Esophagus muscularis mucosa (tissue), 4 donors: Measurements from ENCODE around the gene CACNA2D3. TPM values are rescaled to one million over a fixed set of nuclear protein-coding genes. Genes with fewer than 3 reads are reported as not detected.

Experiments used
- DNase-seq: peaks from one replicate; pipeline ENCODE4 v3.0.0-alpha.2; 2017; ENCODE audit errors: extremely low spot score
- H3K27ac ChIP-seq, 4 donors: fragments of 200-600 bp; sonication (generic); replicated peaks in 1 of 4; 1 replicate in 3 of 4; 2 replicates in 1 of 4; pipeline ENCODE4 v1.5.1; 2016 to 2019; ENCODE audit warnings: mild to moderate bottlenecking in 1 of 4
- H3K27me3 ChIP-seq, 4 donors: fragments of 200-600 bp; sonication (generic); one replicate each; pipeline versions ENCODE4 v1.5.1 to v1.6.0; 2016 to 2019
- H3K36me3 ChIP-seq, 4 donors: fragments of 200-600 bp; sonication (generic); one replicate each; pipeline ENCODE4 v1.5.1; 2016 to 2019
- H3K4me1 ChIP-seq, 4 donors: fragments of 200-600 bp; sonication (generic); one replicate each; pipeline ENCODE4 v1.5.1; 2016 to 2019
- H3K4me3 ChIP-seq, 4 donors: fragments of 200-600 bp; sonication (generic); 1 replicate in 2 of 4; 2 replicates in 2 of 4; pipeline ENCODE4 v1.5.1; 2016 to 2019; ENCODE audit warnings: mild to moderate bottlenecking in 4 of 4, moderate library complexity in 1 of 4
- H3K9me3 ChIP-seq, 4 donors: fragments of 200-600 bp; sonication (generic); 1 replicate in 3 of 4; 2 replicates in 1 of 4; pipeline ENCODE4 v1.5.1; 2016 to 2019
- EP300 ChIP-seq: sonication (generic); formaldehyde crosslinking; IDR thresholded peaks from one replicate; pipeline ENCODE4 v1.6.1; 2017; ENCODE audit warnings: antibody characterized with exemption
- POLR2A ChIP-seq: fragments of 450-650 bp; IDR thresholded peaks from one replicate; pipeline ENCODE4 v1.6.1; 2017; ENCODE audit warnings: antibody characterized with exemption, moderate library complexity, mild to moderate bottlenecking, low read depth
- POLR2AphosphoS5 ChIP-seq, 2 donors: sonication (generic); formaldehyde crosslinking; IDR thresholded peaks; one replicate each; pipeline ENCODE4 v1.6.1; 2017; ENCODE audit warnings: antibody characterized with exemption in 2 of 2
- WGBS: methylation state at CpG from one replicate; pipeline ENCODE4 v1.1.5; 2018; 5-methylcytosine and 5-hydroxymethylcytosine counted together
- intact Hi-C: fragments of 100-400 bp; cut with DNase I; formaldehyde crosslinking; loops from one replicate; pipeline ENCODE4 v1.15.1; 2023
- total RNA-seq, 4 donors: library from RNA; depleted of rRNA; stranded (reverse); fragments of >200 nt; gene quantifications; one replicate each; pipeline versions ENCODE4 v1.1.0 to v1.2.1, GENCODE V29; 2016
- TF ChIP-seq, protein P1 (sequence below), 3 experiments: fragments of 200-600 bp in 2 of 3; fragments of 450-650 bp in 1 of 3; sonication (generic) in 2 of 3; IDR thresholded peaks; one replicate each; pipeline ENCODE4 v1.5.1; 2017 to 2019; ENCODE audit warnings: antibody characterized with exemption in 3 of 3, mild to moderate bottlenecking in 2 of 3, moderate library complexity in 1 of 3

The CACNA2D3 gene
- total RNA-seq, 4 donors from 2014 or later = 2.5 to 6.3 (median 3.9) TPM

DNA sequence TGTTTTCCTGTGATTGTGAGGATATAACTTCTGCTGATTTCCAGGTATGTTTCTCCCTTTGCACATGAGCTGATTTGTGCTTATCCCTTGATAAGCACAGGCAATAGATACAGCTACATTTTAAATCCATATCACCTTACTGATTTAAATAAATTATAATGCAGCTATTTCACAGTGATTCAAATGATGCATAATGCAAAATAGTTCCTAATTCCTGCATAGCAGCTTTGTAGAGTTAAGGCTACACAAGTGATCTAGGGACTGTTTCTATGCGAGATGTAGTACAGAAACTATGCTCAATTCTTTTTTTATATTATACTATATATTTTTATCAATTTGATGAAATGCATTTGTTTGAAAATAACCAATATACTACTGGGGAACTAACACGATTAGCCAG, 471.3 kb downstream of the CACNA2D3 start:
- Histone ChIP-seq H3K27me3 (no peaks in the 10 kb centered on the region), H3K36me3 (no peaks in the 10 kb centered on the region), H3K4me3 (no peak overlapping the region), H3K27ac (no peak overlapping the region), H3K9me3 (no peaks in the 10 kb centered on the region), H3K4me1 (no peaks in the 10 kb centered on the region)
- no peak for DNase-seq
- TF ChIP-seq EP300 (no peak), POLR2AphosphoS5 (IDR thresholded peaks at IDR 0.05) (no peak), POLR2A (no peak)
- TF ChIP-seq, protein P1, sequence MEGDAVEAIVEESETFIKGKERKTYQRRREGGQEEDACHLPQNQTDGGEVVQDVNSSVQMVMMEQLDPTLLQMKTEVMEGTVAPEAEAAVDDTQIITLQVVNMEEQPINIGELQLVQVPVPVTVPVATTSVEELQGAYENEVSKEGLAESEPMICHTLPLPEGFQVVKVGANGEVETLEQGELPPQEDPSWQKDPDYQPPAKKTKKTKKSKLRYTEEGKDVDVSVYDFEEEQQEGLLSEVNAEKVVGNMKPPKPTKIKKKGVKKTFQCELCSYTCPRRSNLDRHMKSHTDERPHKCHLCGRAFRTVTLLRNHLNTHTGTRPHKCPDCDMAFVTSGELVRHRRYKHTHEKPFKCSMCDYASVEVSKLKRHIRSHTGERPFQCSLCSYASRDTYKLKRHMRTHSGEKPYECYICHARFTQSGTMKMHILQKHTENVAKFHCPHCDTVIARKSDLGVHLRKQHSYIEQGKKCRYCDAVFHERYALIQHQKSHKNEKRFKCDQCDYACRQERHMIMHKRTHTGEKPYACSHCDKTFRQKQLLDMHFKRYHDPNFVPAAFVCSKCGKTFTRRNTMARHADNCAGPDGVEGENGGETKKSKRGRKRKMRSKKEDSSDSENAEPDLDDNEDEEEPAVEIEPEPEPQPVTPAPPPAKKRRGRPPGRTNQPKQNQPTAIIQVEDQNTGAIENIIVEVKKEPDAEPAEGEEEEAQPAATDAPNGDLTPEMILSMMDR (IDR thresholded peaks at IDR 0.05) = no peak
- 98% methylated on average over 2 of the region's 2 CpGs for WGBS
- intact Hi-C loops = no loop called here

DNA sequence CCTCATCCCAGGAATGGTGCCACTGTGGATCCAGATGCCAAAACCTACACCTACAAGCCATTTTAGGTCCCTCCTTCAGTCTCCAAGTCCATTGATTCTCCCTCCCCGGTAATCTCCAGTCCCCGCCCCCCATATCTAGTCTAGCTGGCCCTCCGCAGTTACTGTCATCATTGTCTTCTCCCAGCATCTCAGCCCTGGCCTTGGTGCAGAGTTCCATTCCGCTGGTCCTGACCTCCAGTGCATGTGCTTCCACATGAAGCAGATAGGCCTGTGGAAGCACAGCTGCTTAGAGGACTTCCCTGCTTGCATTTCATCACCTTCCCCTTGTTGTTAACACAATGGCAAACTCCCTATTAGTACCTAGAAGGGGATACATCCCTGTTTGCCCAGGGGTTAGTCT, 473.7 kb downstream of the CACNA2D3 start:
- H3K9me3 ChIP-seq = no peaks in the 10 kb centered on the region
- H3K27me3 ChIP-seq = no peaks in the 10 kb centered on the region
- no peak overlapping the region for H3K27ac ChIP-seq
- H3K36me3 ChIP-seq = no peaks in the 10 kb centered on the region
- TF ChIP-seq, protein P1 (IDR thresholded peaks at IDR 0.05) = no peak
- no peak for TF ChIP-seq POLR2A
- no peak for TF ChIP-seq EP300
- no peak for TF ChIP-seq POLR2AphosphoS5 (IDR thresholded peaks at IDR 0.05)
- 97% methylated on average over 4 of the region's 4 CpGs for WGBS
- peak; percentile 88 for DNase-seq
- intact Hi-C loops = no loop called here
- H3K4me3 ChIP-seq = no peak overlapping the region
- H3K4me1 ChIP-seq = peaks cover 0 to 6% (median 0%) of the 10 kb centered on the region in 4 donors

DNA sequence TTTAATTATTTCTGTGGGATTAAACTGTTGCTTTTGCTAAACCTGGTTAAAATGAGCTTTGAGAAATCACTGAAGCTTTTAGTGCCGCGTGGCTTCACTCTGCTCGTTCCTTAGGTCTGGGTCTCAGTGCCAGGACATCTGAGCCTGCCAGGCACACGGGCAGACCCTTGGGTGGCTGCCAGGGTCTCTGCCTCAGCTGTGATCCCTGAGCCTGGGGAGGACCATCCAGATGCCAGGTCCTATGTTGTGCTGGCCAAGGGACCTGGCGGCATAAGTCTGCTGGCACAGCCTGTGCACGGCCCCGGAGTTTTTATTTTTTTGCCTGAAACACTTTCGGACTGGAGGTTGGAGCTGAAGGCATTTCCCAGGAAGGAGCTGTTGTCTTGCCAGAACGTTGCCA, 477.4 kb downstream of the CACNA2D3 start:
- Histone ChIP-seq H3K4me3 (no peak overlapping the region), H3K27me3 (no peaks in the 10 kb centered on the region), H3K36me3 (no peaks in the 10 kb centered on the region), H3K9me3 (no peaks in the 10 kb centered on the region), H3K4me1 (peaks cover 0 to 6% (median 0%) of the 10 kb centered on the region in 4 donors), H3K27ac (no peak overlapping the region)
- peak; percentile 66 for DNase-seq
- no peak for TF ChIP-seq POLR2A
- TF ChIP-seq, protein P1 (IDR thresholded peaks at IDR 0.05) = no peak
- no peak for TF ChIP-seq POLR2AphosphoS5 (IDR thresholded peaks at IDR 0.05)
- no peak for TF ChIP-seq EP300
- intact Hi-C loops = no loop called here
- 76% methylated on average over 8 of the region's 9 CpGs for WGBS

DNA sequence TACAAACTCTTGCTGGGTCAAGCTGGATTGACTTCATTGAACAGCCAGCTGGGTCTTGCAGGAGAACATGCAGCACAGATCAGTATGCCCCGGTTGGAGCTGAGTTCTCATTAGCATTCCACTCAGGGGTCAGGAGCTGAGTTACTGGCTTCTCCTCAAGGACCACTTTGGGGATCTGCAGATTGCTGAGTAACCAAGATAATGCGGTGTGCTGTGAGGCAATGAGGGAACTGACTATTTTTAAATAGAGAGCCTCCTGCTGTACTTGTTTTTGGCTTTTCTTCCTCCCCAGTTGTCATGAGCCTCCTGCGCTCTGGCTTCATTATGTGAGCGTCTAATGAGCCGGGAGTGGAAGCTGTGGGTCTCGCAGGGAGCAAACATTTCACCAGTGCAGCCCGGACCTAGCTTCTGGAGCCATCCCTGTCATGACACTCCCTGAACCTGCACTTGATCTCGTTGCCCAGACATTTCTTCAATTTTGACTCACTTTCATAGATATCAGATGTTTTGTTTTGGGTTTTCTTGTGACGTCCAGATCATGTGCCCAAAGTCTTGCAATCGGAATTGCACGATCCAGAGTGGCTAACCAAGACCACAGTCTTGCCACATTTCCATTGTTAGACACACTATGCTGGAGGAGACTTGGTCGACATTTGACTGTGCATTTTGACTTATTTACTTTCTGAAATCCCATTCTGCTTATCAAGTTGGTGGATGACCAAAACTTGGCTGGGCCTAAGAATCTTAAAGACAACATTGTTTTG, 478.3 kb downstream of the CACNA2D3 start:
- Histone ChIP-seq H3K9me3 (no peaks in the 10 kb centered on the region), H3K4me3 (no peak overlapping the region), H3K4me1 (peaks cover 0 to 6% (median 0%) of the 10 kb centered on the region in 4 donors), H3K27me3 (no peaks in the 10 kb centered on the region), H3K36me3 (no peaks in the 10 kb centered on the region), H3K27ac (no peak overlapping the region)
- peak; percentile 89 for DNase-seq
- WGBS = 68% methylated on average over 11 of the region's 12 CpGs
- TF ChIP-seq POLR2AphosphoS5 (IDR thresholded peaks at IDR 0.05) (no peak), POLR2A (no peak), EP300 (no peak)
- TF ChIP-seq, protein P1 (IDR thresholded peaks at IDR 0.05) = no peak
- intact Hi-C loops = no loop called here
